ENCODE measurements around the gene FUT1. TPM values are rescaled to one million over a fixed set of nuclear protein-coding genes. Genes with fewer than 3 reads are reported as not detected.

The FUT1 gene
- total and polyA plus RNA-seq, 9 of the 15 experiments (the other 6 are each of a cell fraction or from before 2014, with no cell fraction given) = 2.3 to 18.5 (median 8.8) TPM

- TF ChIP-seq ZNF280A (IDR thresholded peaks at IDR 0.05; ENCODE audit: low read depth, partially characterized antibody) (no peak), ZBTB7A (IDR thresholded peaks at IDR 0.05; ENCODE audit: borderline replicate concordance, control insufficient read depth, low read depth, low read length) (peak; percentile 64; the same call in 1 of the 2 replicates), MED1 (CRISPR knock-in tag; IDR thresholded peaks at IDR 0.05; ENCODE audit: borderline replicate concordance) (no peak), PCBP1 (IDR thresholded peaks at IDR 0.05; ENCODE audit: low read depth, low read length, poor library complexity, severe bottlenecking) (no peak), HNRNPH1 (optimal IDR thresholded peaks at IDR 0.05; ENCODE audit: low read depth, low read length) (no peak), MEF2D (tag; conservative IDR thresholded peaks at IDR 0.05; ENCODE audit: low read depth) (no peak), SMAD4 (CRISPR knock-in tag; conservative IDR thresholded peaks at IDR 0.05) (no peak), PCBP2 (IDR thresholded peaks at IDR 0.05; ENCODE audit: low read depth, low read length, poor library complexity, severe bottlenecking) (no peak), ZBTB1 (CRISPR knock-in tag; IDR thresholded peaks at IDR 0.05; ENCODE audit: borderline replicate concordance, low read depth) (no peak), ZNF280B (CRISPR knock-in tag; IDR thresholded peaks at IDR 0.05) (no peak), BHLHE40 (IDR thresholded peaks at IDR 0.05; ENCODE audit: low read length) (peak; percentile 2; the same call in 1 of the 2 replicates), GATAD2A (IDR thresholded peaks at IDR 0.05) (no peak), ZC3H4 (CRISPR knock-in tag; IDR thresholded peaks at IDR 0.05; ENCODE audit: borderline replicate concordance) (0 out of 2 replicates have a peak, but pooled peaks have one; percentile 26), NFIC (IDR thresholded peaks at IDR 0.05) (peak; percentile 41), HMGXB4 (CRISPR knock-in tag; IDR thresholded peaks at IDR 0.05) (no peak), ZFP1 (CRISPR knock-in tag; IDR thresholded peaks at IDR 0.05) (no peak)
- TF ChIP-seq, protein P1, sequence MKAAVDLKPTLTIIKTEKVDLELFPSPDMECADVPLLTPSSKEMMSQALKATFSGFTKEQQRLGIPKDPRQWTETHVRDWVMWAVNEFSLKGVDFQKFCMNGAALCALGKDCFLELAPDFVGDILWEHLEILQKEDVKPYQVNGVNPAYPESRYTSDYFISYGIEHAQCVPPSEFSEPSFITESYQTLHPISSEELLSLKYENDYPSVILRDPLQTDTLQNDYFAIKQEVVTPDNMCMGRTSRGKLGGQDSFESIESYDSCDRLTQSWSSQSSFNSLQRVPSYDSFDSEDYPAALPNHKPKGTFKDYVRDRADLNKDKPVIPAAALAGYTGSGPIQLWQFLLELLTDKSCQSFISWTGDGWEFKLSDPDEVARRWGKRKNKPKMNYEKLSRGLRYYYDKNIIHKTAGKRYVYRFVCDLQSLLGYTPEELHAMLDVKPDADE (conservative IDR thresholded peaks at IDR 0.05; ENCODE audit: control insufficient read depth, low read depth, low read length) = no peak
- TF ChIP-seq, protein P2, sequence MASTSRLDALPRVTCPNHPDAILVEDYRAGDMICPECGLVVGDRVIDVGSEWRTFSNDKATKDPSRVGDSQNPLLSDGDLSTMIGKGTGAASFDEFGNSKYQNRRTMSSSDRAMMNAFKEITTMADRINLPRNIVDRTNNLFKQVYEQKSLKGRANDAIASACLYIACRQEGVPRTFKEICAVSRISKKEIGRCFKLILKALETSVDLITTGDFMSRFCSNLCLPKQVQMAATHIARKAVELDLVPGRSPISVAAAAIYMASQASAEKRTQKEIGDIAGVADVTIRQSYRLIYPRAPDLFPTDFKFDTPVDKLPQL (IDR thresholded peaks at IDR 0.05; ENCODE audit: extremely low read depth, insufficient read length) = no peak
- TF ChIP-seq, protein P3, sequence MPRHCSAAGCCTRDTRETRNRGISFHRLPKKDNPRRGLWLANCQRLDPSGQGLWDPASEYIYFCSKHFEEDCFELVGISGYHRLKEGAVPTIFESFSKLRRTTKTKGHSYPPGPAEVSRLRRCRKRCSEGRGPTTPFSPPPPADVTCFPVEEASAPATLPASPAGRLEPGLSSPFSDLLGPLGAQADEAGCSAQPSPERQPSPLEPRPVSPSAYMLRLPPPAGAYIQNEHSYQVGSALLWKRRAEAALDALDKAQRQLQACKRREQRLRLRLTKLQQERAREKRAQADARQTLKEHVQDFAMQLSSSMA (CRISPR knock-in tag; IDR thresholded peaks at IDR 0.05) = no peak
Measured at GRCh38 chr19:48752496-48753365, at the start of gene FUT1 (continued).

Data from K562 (cell line).